ENCODE data around the gene PAOX. TPM values are rescaled to one million over a fixed set of nuclear protein-coding genes. Genes with fewer than 3 reads are reported as not detected.

PAOX gene
- total and polyA plus RNA-seq, 12 donors: 1.5 to 4.4 (median 3.0) TPM

GRCh38 chr10:133393401-133394063, 14.5 kb downstream of the PAOX start:
- H3K4me1 ChIP-seq: peaks cover 3 to 40% (median 15%) of the 10 kb centered on the region in 9 donors
- no peaks in the 10 kb centered on the region for H3K9me3 ChIP-seq
- H3K4me3 ChIP-seq: peak overlapping the region in 9 of 10 donors; percentile 62 to 99 (median 91)
- H3K36me3 ChIP-seq: peaks cover 0 to 30% (median 7%) of the 10 kb centered on the region in 9 donors
- no peak for DNase-seq
- peak overlapping the region in 9 of 10 donors; percentile 71 to 97 (median 91) for H3K27ac ChIP-seq
- intact Hi-C loops (cut with DNase I): no loop called here
- 35 to 36% methylated on average over 27 of the region's 27 CpGs for WGBS, 2 donors
- ATAC-seq: no peak
- H3K27me3 ChIP-seq: no peaks in the 10 kb centered on the region
- TF ChIP-seq CTCF (IDR thresholded peaks at IDR 0.05): no peak

- peak; percentile 97 to 99 (median 98) for ATAC-seq
- TF ChIP-seq CTCF (IDR thresholded peaks at IDR 0.05): peak in 6 of 9 donors; percentile 19 to 51 (median 38)
- DNase-seq: peak; percentile 93 to 98
- Histone ChIP-seq H3K27ac (peak within 1 kb of the TSS; percentile 55 to 97 (median 90)), H3K4me3 (peak within 1 kb of the TSS; percentile 55 to 99 (median 88)), H3K9me3 (no peaks in the 10 kb centered on the region), H3K27me3 (no peaks in the 10 kb centered on the region), H3K4me1 (peaks cover 3 to 34% (median 15%) of the 10 kb centered on the region in 9 donors), H3K36me3 (peaks cover 0 to 36% (median 13%) of the 10 kb centered on the region in 9 donors)
- WGBS, 2 donors: 0 to 1% methylated on average over 66 to 69 of the region's 69 CpGs
- intact Hi-C loops (cut with DNase I): no loop called here
These were observed 15.1 kb downstream of the PAOX start, which contains the start of gene MTG1 for GRCh38 chr10:133394064-133394663. MTG1 (plus strand) TSS chr10:133394157; CDS start chr10:133394221, 64 bp downstream.

GRCh38 chr10:133394801-133395221, 15.7 kb downstream of the PAOX start:
- intact Hi-C loops (cut with DNase I): no loop called here
- Histone ChIP-seq H3K9me3 (no peaks in the 10 kb centered on the region), H3K4me3 (peak overlapping the region; percentile 55 to 99 (median 88)), H3K4me1 (peaks cover 3 to 27% (median 14%) of the 10 kb centered on the region in 9 donors), H3K36me3 (peaks cover 0 to 43% (median 15%) of the 10 kb centered on the region in 9 donors), H3K27ac (peak overlapping the region in 9 of 10 donors; percentile 71 to 97 (median 91)), H3K27me3 (no peaks in the 10 kb centered on the region)
- ATAC-seq (peak in 1 of 8 donors; percentile 13), DNase-seq (no peak)
- WGBS, 2 donors: 25 to 32% methylated on average over 21 of the region's 21 CpGs
- TF ChIP-seq CTCF (IDR thresholded peaks at IDR 0.05): no peak

- Histone ChIP-seq H3K27ac (no peak overlapping the region), H3K27me3 (no peaks in the 10 kb centered on the region), H3K36me3 (peaks cover 0 to 56% (median 17%) of the 10 kb centered on the region in 9 donors), H3K4me1 (peaks cover 3 to 28% (median 13%) of the 10 kb centered on the region in 9 donors), H3K9me3 (no peaks in the 10 kb centered on the region), H3K4me3 (no peak overlapping the region)
- intact Hi-C loops (cut with DNase I): no loop called here
- DNase-seq (no peak), ATAC-seq (no peak)
- no peak for TF ChIP-seq CTCF (IDR thresholded peaks at IDR 0.05)
- WGBS, 2 donors: 95 to 96% methylated on average over 19 of the region's 19 CpGs
These were observed 17.1 kb downstream of the PAOX start for GRCh38 chr10:133396035-133396624.

Data from heart right ventricle (tissue), 16 donors.